B cell (primary cell): ENCODE data around the gene COG5. TPM values are rescaled to one million over a fixed set of nuclear protein-coding genes. Genes with fewer than 3 reads are reported as not detected.

Experiments
- ATAC-seq: fragments of 200-7000 bp; cut with Tn5 transposase; one replicate; pipeline ENCODE4 v1.10.0; 2021; ENCODE audit warnings: low read depth, mild to moderate bottlenecking, moderate number of reproducible peaks, moderate library complexity
- CTCF ChIA-PET: fragments of 350-600 bp; sonication (Branson Sonifier 250); formaldehyde crosslinking; loops from one replicate; lab custom pipeline; 2021; ENCODE audit warnings: antibody characterized with exemption, inconsistent platforms; lab: Charles Lee
- POLR2A ChIA-PET: fragments of 350-600 bp; sonication (Branson Sonifier 250); formaldehyde crosslinking; loops from one replicate; lab custom pipeline; 2021; ENCODE audit warnings: antibody characterized with exemption; lab: Charles Lee
- DNase-seq: peaks from one replicate; pipeline ENCODE4 v3.0.0; 2013
- H2AFZ ChIP-seq: 2 replicates; pipeline ENCODE4 v1.6.1; 2012; ENCODE audit warnings: mild to moderate bottlenecking, low read depth, low read length; ENCODE audit not compliant: insufficient read depth, poor library complexity, severe bottlenecking
- H3K27ac ChIP-seq, 2 donors: 1 replicate in 1 of 2; 2 replicates in 1 of 2; pipeline ENCODE4 v1.5.1; 2012 to 2013; ENCODE audit warnings: low read length in 2 of 2, mild to moderate bottlenecking in 2 of 2, moderate library complexity in 1 of 2
- H3K27me3 ChIP-seq, 4 experiments: fragments of 200-600 bp in 1 of 4; sonication (generic) in 1 of 4; replicated peaks in 1 of 4; 1 replicate in 2 of 4; 2 replicates in 2 of 4; pipeline versions ENCODE4 v1.6.1 to v1.7.0; 2013 to 2016; ENCODE audit warnings: low read length in 3 of 4, mild to moderate bottlenecking in 2 of 4, mixed read lengths in 1 of 4, moderate library complexity in 1 of 4; ENCODE audit not compliant: insufficient read depth in 4 of 4, control insufficient read depth in 3 of 4; ENCODE audit errors: control extremely low read depth in 1 of 4
- H3K36me3 ChIP-seq, 2 experiments: replicated peaks in 1 of 2; 1 replicate in 1 of 2; 2 replicates in 1 of 2; pipeline versions ENCODE4 v1.6.1 to v1.7.1; 2013; ENCODE audit warnings: low read length in 1 of 2; ENCODE audit not compliant: insufficient read depth in 2 of 2, control insufficient read depth in 1 of 2; ENCODE audit errors: control extremely low read depth in 1 of 2, extremely low read depth in 1 of 2
- H3K4me1 ChIP-seq, 2 donors: fragments of 200-600 bp in 1 of 2; sonication (generic) in 1 of 2; 1 replicate in 1 of 2; 2 replicates in 1 of 2; pipeline versions ENCODE4 v1.5.1 to v1.6.1; 2013 to 2017; ENCODE audit warnings: low read length in 2 of 2; ENCODE audit not compliant: control insufficient read depth in 2 of 2, insufficient read depth in 2 of 2
- H3K4me2 ChIP-seq: replicated peaks from 2 replicates; pipeline ENCODE3; 2012; ENCODE audit warnings: mild to moderate bottlenecking, low read depth, low read length; ENCODE audit not compliant: poor library complexity, severe bottlenecking
- H3K4me3 ChIP-seq, 5 experiments: fragments of 200-600 bp in 1 of 5; sonication (generic) in 1 of 5; 1 replicate in 3 of 5; 2 replicates in 2 of 5; pipeline versions ENCODE4 v1.5.1 to v1.7.0; 2011 to 2016; ENCODE audit warnings: low read length in 4 of 5, mild to moderate bottlenecking in 4 of 5, low read depth in 2 of 5, control low read depth in 1 of 5, moderate library complexity in 1 of 5; ENCODE audit not compliant: insufficient read depth in 1 of 5; ENCODE audit errors: control extremely low read depth in 1 of 5, extremely low read depth in 1 of 5
- H3K79me2 ChIP-seq: fragments of 200-600 bp; sonication (generic); one replicate; pipeline ENCODE4 v1.6.0; 2016; ENCODE audit warnings: low read length; ENCODE audit not compliant: control insufficient read depth, insufficient read depth
- H3K9ac ChIP-seq: fragments of 200-600 bp; sonication (generic); 2 replicates; pipeline ENCODE4 v1.6.1; 2017; ENCODE audit warnings: mild to moderate bottlenecking, low read length, moderate library complexity
- H3K9me3 ChIP-seq, 3 donors: one replicate each; pipeline versions ENCODE4 v1.6.1 to v1.7.1; 2013; ENCODE audit warnings: low read length in 2 of 3; ENCODE audit not compliant: control insufficient read depth in 2 of 3, insufficient read depth in 1 of 3; ENCODE audit errors: control extremely low read depth in 1 of 3
- H4K20me1 ChIP-seq: 2 replicates; pipeline ENCODE4 v1.6.0; 2012; ENCODE audit warnings: mild to moderate bottlenecking, low read length; ENCODE audit not compliant: insufficient read depth, control insufficient read depth, poor library complexity, severe bottlenecking
- H3K27ac Mint-ChIP-seq: one replicate; pipeline ENCODE4 v1.8.0; 2021; ENCODE audit warnings: mixed read lengths
- H3K27me3 Mint-ChIP-seq: one replicate; pipeline ENCODE4 v1.8.0; 2021; ENCODE audit warnings: mixed read lengths
- H3K4me1 Mint-ChIP-seq: one replicate; pipeline ENCODE4 v1.8.0; 2021; ENCODE audit warnings: mixed read lengths
- H3K4me3 Mint-ChIP-seq: one replicate; pipeline ENCODE4 v1.8.0; 2021; ENCODE audit warnings: mixed read lengths
- H3K9me3 Mint-ChIP-seq: one replicate; pipeline ENCODE4 v1.8.0; 2022; ENCODE audit warnings: mixed read lengths; ENCODE audit not compliant: insufficient read depth
- CTCF ChIP-seq: fragments of 200-600 bp; IDR thresholded peaks from one replicate; pipeline ENCODE4 v1.8.0; 2022; ENCODE audit warnings: antibody characterized with exemption, mild to moderate bottlenecking
- EZH2 ChIP-seq: IDR thresholded peaks from 2 replicates; pipeline ENCODE4 v1.6.1; 2012; ENCODE audit warnings: borderline replicate concordance, low read depth, mild to moderate bottlenecking, moderate library complexity, low read length; ENCODE audit not compliant: insufficient read depth, poor library complexity, severe bottlenecking
- WGBS: methylation state at CpG from one replicate; pipeline ENCODE4 v1.1.5; 2013; ENCODE audit warnings: missing lambda C conversion rate; ENCODE audit not compliant: insufficient coverage; 5-methylcytosine and 5-hydroxymethylcytosine counted together
- intact Hi-C: fragments of 100-400 bp; cut with micrococcal nuclease; formaldehyde crosslinking; loops from one replicate; pipeline ENCODE4 v1.10.0; 2022
- polyA plus RNA-seq: library from polyadenylated mRNA; depleted of rRNA; stranded (reverse); fragments of >200 nt; gene quantifications from 2 replicates; pipeline ENCODE4 v1.2.3, GENCODE V29; 2012
- total RNA-seq, 2 donors: library from RNA; stranded (reverse); fragments of 120-200 nt in 1 of 2; gene quantifications; 1 replicate in 1 of 2; 2 replicates in 1 of 2; pipeline versions ENCODE4 v1.2.3 to v1.2.4, GENCODE V29; 2013 to 2022

The COG5 gene
- total and polyA plus RNA-seq, 2 donors (not counting 1 experiment from before 2014, with no cell fraction given): 7.0 to 73.0 TPM

GRCh38 chr7:107169120-107170050 lies 394.3 kb downstream of the COG5 start:
- peak overlapping the region; percentile 100 for H3K9ac ChIP-seq
- TF ChIP-seq CTCF: no peak
- no peak for TF ChIP-seq EZH2
- peak overlapping the region; percentile 88 for H3K4me2 ChIP-seq
- H3K27ac ChIP-seq: peak overlapping the region; percentile 98 to 99
- H3K9me3 ChIP-seq: no peaks in the 10 kb centered on the region
- DNase-seq (peak; percentile 93), ATAC-seq (peak; percentile 15)
- intact Hi-C loops: loop anchor here (2.0 to 10.0 kb wide), 8 partner anchors 395 to 1637 kb away; partner anchors contain the start of genes BCAP29, CCDC71L, COG5 and DLD
- ChIA-PET CTCF (interaction anchor here (1.1 to 7.6 kb wide), 8 partner anchors 12 to 574 kb away, joined by 3 to 108 read pairs (median 7); partner anchors contain the start of genes CBLL1, CCDC71L and PIK3CG), POLR2A (interaction anchor here (0.5 to 2.5 kb wide), 20 partner anchors 11 to 1357 kb away, joined by 3 to 38 read pairs (median 6); partner anchors contain the start of genes CBLL1, COG5, DUS4L and NAMPT)
- Mint-ChIP-seq H3K4me3 (peak overlapping the region; percentile 94), H3K27me3 (peaks cover 9% of the 10 kb centered on the region), H3K9me3 (no peaks in the 10 kb centered on the region), H3K27ac (peak overlapping the region; percentile 100), H3K4me1 (peaks cover 47% of the 10 kb centered on the region)
- peaks cover 45% of the 10 kb centered on the region for H4K20me1 ChIP-seq
- peaks cover 30 to 46% of the 10 kb centered on the region in 2 donors for H3K4me1 ChIP-seq
- WGBS: under 1% methylated on average over 68 of the region's 73 CpGs
- H3K36me3 ChIP-seq: peaks cover 6 to 8% of the 10 kb centered on the region in 2 experiments
- peak overlapping the region; percentile 87 to 97 (median 94) for H3K4me3 ChIP-seq
- peak overlapping the region; percentile 57 for H2AFZ ChIP-seq
- no peaks in the 10 kb centered on the region for H3K27me3 ChIP-seq
- H3K79me2 ChIP-seq: peaks cover 54% of the 10 kb centered on the region
